Glomerular visceral epithelial cell (primary cell): ENCODE measurements around the gene SYNE4.
"Not testable (repeated sequence)": the region's sequence is repeated elsewhere in the genome, so short reads cannot be mapped to it uniquely, and the experiment has no call there.

ENCODE experiments used
- DNase-seq: peaks from one replicate; pipeline ENCODE4 v3.0.0-alpha.2; 2016; ENCODE audit errors: extremely low spot score

SYNE4 gene

GRCh38 chr19:35990771-35991730 lies 17.6 kb downstream of the SYNE4 start:
- DNase-seq: no peak

DNA sequence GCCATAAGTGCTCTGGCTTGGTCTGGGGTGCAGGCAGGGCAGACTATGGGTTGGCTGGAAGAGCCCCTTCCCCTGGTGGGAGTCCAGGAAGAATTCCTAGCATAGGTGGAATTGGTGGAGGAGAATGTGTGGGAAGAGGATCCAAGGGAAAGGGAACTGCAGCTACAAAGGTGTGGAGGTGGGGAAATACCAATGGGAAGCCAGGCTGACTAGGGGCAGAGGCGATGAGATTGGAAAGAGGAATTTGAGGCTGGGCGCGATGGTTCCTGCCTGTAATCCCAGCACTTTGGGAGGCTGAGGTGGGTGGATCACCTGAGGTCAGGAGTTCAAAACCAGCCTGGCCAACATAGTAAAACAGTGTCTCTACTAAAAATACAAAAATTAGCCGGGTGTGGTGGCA lies 18.5 kb downstream of the SYNE4 start:
- DNase-seq: no peak

DNA sequence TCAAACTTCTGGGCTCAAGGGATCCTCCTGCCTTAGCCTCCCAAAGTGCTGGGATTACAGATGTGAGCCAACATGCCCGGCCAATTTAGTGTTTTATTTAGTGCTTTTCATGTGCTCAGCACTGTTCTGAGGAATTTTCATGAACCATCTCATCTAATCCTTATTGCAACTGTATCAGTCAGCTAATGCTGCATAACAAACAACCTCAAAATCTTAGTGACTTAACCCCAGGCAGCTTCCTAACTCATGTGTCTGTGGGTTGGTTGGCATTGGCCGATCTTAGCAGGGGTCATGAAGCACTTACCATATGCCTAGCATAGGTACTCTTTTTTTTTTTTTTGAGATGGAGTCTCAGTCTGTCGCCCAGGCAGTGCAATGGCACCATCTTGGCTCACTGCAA lies 19.8 kb downstream of the SYNE4 start:
- no peak for DNase-seq

- no peak for DNase-seq
These were observed 21.1 kb downstream of the SYNE4 start for GRCh38 chr19:35987571-35987896.

DNA sequence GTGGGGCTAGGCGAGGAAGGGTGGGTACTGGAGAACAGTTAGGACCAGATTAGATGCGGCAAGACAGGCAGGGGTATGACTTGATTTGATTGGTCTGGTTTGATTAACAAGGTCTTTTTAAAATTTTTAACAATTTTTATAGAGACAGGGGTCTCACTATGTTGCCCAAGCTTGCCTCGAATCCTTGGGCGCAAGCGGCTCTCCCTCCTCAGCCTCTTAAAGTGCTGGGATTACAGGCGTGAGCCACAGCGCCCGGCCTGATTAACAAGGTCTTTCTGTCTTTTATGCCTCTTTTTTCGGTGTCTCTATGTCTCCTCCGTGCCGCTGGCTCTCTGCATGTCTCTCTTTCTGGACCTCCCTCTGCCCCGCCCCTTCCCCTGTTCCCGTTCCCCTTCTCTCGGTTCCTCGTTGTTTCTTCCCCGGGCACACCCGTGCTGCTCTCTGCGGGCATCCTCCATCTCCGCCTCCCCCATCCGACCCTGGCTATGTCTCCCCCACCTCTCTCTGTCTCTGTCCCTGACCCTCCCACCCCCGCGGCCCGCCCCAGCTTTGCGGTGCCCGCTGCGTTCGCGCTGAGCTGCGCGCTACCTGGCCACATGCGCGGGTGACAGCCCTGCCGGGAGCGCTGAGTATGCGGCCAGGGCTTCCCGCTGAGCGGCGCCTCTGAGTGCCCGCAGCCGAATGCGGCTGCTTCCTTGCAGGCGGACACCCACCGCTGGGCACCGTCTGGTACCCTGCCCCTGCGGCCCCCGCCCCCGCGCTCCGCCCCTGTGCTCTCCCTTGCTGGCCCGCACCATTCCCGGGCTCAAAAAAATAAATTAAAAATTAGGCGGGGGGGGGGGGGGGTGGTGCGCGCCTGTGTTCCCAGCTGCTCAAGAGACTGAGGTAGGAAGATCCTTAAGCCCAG lies 21.7 kb downstream of the SYNE4 start:
- no peak for DNase-seq

DNA sequence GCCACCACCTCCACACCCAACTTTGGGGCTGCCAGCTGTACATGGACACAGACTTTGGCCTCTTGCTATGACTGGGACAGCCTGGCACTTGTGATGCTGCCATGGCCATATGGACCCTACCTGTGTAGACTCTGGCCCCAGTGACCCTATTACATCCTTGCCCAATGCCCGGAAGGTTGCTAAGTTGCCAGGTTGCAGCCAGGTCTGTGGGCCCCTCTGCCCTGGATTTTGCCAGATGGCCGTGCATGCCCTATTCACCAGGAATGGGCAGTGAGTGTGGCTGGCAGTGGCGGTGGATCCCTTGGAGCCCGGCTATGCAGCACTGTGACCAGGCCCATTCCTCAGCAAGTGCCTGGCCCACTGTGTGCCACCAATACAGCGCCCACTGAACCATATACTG lies 22.5 kb downstream of the SYNE4 start:
- no peak for DNase-seq

DNA sequence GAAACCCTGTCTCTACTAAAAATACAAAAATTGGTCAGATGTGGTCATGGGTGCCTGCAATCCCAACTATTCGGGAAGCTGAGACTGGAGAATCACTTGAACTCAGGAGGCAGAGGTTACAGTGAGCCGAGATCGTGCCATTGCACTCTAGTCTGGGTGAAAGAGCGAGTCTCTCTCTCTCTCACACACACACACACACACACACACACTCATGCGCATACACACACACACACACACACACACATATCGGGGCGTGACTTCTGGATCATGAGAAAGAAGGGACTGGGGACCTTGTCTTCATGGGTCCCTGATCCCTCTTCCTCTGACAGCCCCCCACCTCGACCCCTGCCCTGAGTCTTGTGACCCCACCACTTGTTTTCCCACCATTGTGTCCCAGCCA lies 25.4 kb downstream of the SYNE4 start:
- DNase-seq: no peak

GRCh38 chr19:35980997-35981396 lies 27.6 kb downstream of the SYNE4 start:
- not testable (repeated sequence) for DNase-seq

- DNase-seq: no peak
These were observed 29.7 kb downstream of the SYNE4 start for GRCh38 chr19:35978832-35979365.

DNA sequence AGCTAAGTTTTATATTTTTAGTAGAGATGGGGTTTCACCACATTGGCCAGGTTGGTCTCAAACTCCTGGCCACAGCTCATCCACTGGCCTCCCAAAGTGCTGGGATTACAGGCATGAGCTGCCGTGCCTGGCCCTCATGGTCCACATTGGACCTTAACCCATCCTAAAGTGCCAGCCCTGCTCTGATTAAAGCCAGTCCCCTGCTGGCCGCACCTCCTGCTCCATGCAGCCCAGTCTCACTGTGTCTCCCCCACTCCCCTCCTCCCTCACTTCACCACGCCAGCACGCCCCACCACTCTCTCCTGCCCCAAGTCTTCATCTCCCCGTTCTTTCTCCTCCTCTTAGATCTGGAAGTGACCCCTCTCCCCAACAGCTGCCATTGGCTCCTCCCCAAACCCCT lies 30.3 kb downstream of the SYNE4 start:
- DNase-seq: no peak

GRCh38 chr19:35977446-35978222 lies 31.0 kb downstream of the SYNE4 start:
- no peak for DNase-seq

DNA sequence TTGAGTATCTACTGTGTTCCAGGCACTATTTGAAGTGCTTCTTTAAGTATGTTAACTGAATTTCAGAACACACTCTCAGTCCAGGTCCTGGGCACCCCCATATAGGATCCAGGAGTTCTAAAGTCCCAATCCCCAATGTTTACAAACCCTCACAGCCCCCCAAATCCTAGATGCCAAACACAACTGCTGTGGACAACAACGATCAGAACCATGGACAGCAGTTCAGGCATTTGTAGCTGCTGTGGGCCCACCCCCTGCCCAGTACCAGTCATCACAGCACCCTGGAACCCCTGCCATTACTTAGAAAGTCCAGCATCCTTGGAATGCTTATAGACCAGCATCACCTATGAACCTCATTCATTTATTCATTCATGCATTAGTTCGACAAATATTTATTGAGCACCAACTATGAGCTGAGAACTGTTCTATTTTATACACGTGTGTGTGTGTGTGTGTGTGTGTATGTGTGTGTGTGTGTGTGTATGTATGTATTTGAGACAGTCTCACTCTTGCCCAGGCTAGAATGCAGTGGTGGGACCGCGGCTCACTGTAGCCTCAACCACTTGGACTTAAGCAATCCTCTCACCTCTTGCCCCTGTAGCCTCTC lies 32.9 kb downstream of the SYNE4 start:
- DNase-seq: no peak

GRCh38 chr19:35973487-35973886 lies 35.1 kb downstream of the SYNE4 start:
- DNase-seq: no peak

DNA sequence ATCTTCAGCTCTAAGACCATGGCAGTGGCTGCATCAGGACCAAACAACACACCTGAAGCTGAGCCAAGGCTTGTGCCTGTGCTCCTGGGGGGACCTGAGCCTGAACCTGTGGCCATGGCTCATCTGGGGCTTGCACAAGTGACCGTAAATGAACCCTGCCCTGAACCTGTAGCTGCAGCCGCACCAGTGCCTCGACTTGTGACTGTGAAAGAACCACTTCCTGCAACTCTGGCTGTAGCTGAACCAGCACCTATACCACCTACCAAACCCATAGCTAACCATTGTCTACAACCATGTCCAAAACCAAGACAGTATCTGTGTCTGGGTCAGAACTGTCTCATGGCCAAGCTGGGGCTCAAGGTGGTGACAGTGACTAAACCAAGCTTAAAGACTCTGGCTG lies 41.8 kb downstream of the SYNE4 start:
- no peak for DNase-seq

- no peak for DNase-seq
These were observed 45.1 kb downstream of the SYNE4 start for GRCh38 chr19:35963514-35963913.

- no peak for DNase-seq
These were observed 48.1 kb downstream of the SYNE4 start for GRCh38 chr19:35960432-35960972.

DNA sequence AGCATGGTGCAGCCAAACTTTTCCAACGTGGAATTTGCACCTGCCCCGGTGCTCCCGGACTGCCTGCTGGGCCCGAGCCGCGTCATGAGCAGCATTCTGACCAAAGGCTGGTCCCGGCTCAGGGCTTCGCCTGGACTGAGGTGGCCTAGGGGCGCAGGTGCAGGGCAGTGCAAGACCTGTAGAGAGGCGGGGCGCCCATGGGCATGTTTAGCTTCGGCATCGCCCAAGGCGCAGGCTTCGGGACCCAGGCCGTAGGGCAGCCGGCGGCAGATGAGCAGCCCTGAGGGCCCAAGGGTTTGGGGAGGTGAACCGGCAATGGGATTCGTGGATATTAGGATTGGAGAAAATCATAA lies 48.7 kb downstream of the SYNE4 start:
- DNase-seq: no peak

- no peak for DNase-seq
These were observed 49.3 kb downstream of the SYNE4 start for GRCh38 chr19:35959040-35959967.

DNA sequence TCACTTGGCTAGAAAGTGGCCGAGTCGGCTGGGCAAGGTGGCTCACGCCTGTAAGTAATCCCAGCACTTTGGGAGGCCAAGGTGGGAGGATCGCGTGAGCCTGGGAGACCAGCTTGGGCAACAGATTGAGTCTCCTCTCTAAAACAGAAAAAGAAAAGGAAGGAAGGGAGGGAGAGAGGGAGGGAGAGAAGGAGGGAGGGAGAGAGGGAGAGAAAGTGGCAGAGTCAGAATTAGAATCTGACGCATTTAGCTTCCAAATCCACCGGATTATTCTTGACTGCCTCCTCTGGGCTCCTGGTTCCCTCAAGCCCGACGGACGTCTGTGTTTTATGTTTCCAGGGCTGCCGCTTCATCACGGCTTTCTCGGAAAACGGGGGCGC lies 50.0 kb downstream of the SYNE4 start:
- DNase-seq: no peak

- DNase-seq: not testable (repeated sequence)
These were observed 51.2 kb downstream of the SYNE4 start for GRCh38 chr19:35957411-35957810.
